Activated CD8-positive, alpha-beta T cell treated with anti-CD3 and anti-CD28 coated beads for 36 hours (primary cell): ENCODE data around the gene TTC23L. TPM values are rescaled to one million over a fixed set of nuclear protein-coding genes. Genes with fewer than 3 reads are reported as not detected.

Experiments used
- ATAC-seq: fragments of 200-7000 bp; cut with Tn5 transposase; one replicate; pipeline ENCODE4 v1.10.0; 2021; ENCODE audit warnings: mild to moderate bottlenecking, moderate library complexity
- CTCF ChIA-PET: fragments of 350-600 bp; sonication (Branson Sonifier 250); formaldehyde crosslinking; loops from one replicate; lab custom pipeline; 2021; ENCODE audit warnings: antibody characterized with exemption; lab: Charles Lee
- POLR2A ChIA-PET: fragments of 350-600 bp; sonication (Branson Sonifier 250); formaldehyde crosslinking; loops from one replicate; lab custom pipeline; 2021; ENCODE audit warnings: antibody characterized with exemption; lab: Charles Lee
- DNase-seq: peaks from one replicate; pipeline ENCODE4 v3.0.0-alpha.2; 2020
- H3K27ac Mint-ChIP-seq: one replicate; pipeline ENCODE4 v1.8.0; 2021; ENCODE audit warnings: mild to moderate bottlenecking, mixed read lengths
- H3K27me3 Mint-ChIP-seq: one replicate; pipeline ENCODE4 v1.8.0; 2021; ENCODE audit warnings: mixed read lengths
- H3K36me3 Mint-ChIP-seq: one replicate; pipeline ENCODE4 v1.8.0; 2021; ENCODE audit warnings: low read depth, mixed read lengths
- H3K4me1 Mint-ChIP-seq: one replicate; pipeline ENCODE4 v1.8.0; 2021; ENCODE audit warnings: low read depth, mixed read lengths
- H3K4me3 Mint-ChIP-seq: one replicate; pipeline ENCODE4 v1.8.0; 2021; ENCODE audit warnings: mild to moderate bottlenecking, moderate library complexity, mixed read lengths
- H3K9me3 Mint-ChIP-seq: one replicate; pipeline ENCODE4 v1.8.0; 2021; ENCODE audit warnings: mixed read lengths
- intact Hi-C: fragments of 100-400 bp; cut with micrococcal nuclease; formaldehyde crosslinking; loops from one replicate; pipeline ENCODE4 v1.10.0; 2022
- total RNA-seq, 2 experiments: library from RNA; stranded (reverse); gene quantifications; one replicate each; pipeline ENCODE4 v1.2.3, GENCODE V29; 2021
- TF ChIP-seq, protein P1 (sequence below): fragments of 200-600 bp; IDR thresholded peaks from one replicate; pipeline ENCODE4 v1.8.0; 2022; ENCODE audit warnings: antibody characterized with exemption, mild to moderate bottlenecking

Gene TTC23L
- total RNA-seq, 2 experiments from 2014 or later = 0.22 to 0.41 TPM

DNA sequence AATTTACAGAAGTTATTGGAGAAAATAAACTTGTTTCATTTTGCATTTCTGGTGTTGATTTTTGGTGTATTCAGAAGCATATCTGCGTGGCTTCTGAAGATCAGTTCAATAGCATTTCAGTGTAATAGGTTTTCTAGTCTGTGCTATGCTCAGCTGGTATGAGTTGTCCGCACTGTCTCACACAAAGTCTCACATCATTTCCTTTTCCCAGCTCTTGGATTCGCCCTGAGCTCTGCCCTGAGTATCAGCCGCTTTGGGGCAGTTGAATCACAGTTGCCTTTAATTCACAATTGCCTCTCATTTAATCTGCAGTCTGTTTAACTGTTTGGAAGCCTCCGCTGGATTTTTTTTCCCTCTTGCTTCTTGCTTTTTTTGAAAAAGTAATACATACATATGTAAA lies 6.4 kb upstream of the TTC23L start:
- no peaks in the 10 kb centered on the region for H3K4me1 Mint-ChIP-seq
- H3K27ac Mint-ChIP-seq = no peak overlapping the region
- H3K27me3 Mint-ChIP-seq = peaks cover 6% of the 10 kb centered on the region
- H3K4me3 Mint-ChIP-seq = no peak overlapping the region
- ChIA-PET POLR2A (interaction anchor here (0.5 kb wide), 1 partner anchor 33 kb away, joined by 4 read pairs; no protein-coding TSS in a partner anchor), CTCF (interaction anchor here (1.3 kb wide), 1 partner anchor 309 kb away, joined by 4 read pairs; no protein-coding TSS in a partner anchor)
- ATAC-seq (no peak), DNase-seq (no peak)
- H3K9me3 Mint-ChIP-seq = no peaks in the 10 kb centered on the region
- no peaks in the 10 kb centered on the region for H3K36me3 Mint-ChIP-seq
- TF ChIP-seq, protein P1, sequence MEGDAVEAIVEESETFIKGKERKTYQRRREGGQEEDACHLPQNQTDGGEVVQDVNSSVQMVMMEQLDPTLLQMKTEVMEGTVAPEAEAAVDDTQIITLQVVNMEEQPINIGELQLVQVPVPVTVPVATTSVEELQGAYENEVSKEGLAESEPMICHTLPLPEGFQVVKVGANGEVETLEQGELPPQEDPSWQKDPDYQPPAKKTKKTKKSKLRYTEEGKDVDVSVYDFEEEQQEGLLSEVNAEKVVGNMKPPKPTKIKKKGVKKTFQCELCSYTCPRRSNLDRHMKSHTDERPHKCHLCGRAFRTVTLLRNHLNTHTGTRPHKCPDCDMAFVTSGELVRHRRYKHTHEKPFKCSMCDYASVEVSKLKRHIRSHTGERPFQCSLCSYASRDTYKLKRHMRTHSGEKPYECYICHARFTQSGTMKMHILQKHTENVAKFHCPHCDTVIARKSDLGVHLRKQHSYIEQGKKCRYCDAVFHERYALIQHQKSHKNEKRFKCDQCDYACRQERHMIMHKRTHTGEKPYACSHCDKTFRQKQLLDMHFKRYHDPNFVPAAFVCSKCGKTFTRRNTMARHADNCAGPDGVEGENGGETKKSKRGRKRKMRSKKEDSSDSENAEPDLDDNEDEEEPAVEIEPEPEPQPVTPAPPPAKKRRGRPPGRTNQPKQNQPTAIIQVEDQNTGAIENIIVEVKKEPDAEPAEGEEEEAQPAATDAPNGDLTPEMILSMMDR = no peak
- intact Hi-C loops = no loop called here

DNA sequence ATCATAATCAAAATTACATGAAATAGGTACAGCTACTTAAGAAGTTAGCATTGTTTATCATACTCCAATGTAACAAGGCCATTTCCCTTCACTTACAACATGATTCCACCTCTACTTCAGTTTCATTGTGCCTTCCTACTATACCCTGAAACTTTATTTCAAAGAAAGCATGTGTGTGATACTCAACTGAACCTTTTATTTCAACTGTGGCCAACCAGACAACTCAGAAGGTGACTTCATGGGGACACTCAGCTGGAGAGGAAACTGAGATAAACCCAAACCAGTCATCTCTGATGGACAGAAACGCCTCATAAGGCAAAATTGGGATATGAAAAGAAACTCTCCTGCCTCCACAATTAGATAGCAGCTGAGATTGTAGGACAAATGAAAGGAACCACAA lies 5.9 kb upstream of the TTC23L start:
- Mint-ChIP-seq H3K27me3 (peaks cover 3% of the 10 kb centered on the region), H3K4me1 (no peaks in the 10 kb centered on the region), H3K4me3 (no peak overlapping the region), H3K9me3 (no peaks in the 10 kb centered on the region), H3K27ac (no peak overlapping the region), H3K36me3 (no peaks in the 10 kb centered on the region)
- intact Hi-C loops = no loop called here
- ChIA-PET POLR2A (no interaction called here), CTCF (no interaction called here)
- DNase-seq (no peak), ATAC-seq (no peak)
- TF ChIP-seq, protein P1 = no peak

DNA sequence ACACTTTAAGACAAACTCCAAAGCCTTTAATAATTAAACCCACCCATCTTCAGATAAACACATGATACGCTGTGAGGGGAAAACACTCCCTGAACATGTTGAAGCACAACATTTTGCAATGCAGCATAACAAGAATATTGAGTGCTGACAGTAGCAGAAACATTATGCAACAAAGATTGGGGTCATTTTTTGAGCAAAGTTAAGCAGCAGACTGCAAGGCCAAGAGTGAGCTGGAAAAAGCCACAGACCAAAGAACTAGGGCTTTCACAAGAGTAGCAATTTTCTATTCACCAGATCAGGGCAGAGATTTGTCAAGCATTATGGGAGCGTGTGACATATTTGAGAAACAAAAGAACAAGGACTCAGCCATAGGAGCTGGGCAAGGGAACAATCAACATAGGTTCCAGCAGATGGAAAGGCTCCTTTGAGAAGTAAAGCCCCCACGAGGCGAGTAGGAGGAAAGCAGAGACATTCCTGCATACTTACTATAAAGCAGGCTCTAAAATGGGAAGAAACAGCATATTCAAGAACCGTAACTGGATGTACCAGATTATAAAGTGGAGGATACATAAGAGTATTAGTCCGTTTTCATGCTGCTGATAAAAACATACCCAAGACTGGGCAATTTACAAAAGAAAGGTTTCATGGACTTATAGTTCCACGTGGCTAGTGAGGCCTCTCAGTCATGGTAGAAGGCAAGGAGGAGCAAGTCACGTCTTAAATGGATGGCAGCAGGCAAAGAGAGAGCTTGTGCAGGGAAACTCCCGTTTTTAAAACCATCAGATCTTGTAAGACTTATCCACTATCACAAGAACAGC lies 4.8 kb upstream of the TTC23L start:
- Mint-ChIP-seq H3K27ac (no peak overlapping the region), H3K36me3 (no peaks in the 10 kb centered on the region), H3K4me1 (peaks cover 7% of the 10 kb centered on the region), H3K4me3 (no peak overlapping the region), H3K27me3 (no peaks in the 10 kb centered on the region), H3K9me3 (no peaks in the 10 kb centered on the region)
- ChIA-PET CTCF (no interaction called here), POLR2A (no interaction called here)
- no peak for DNase-seq
- TF ChIP-seq, protein P1 = no peak
- intact Hi-C loops = no loop called here
- ATAC-seq = no peak

DNA sequence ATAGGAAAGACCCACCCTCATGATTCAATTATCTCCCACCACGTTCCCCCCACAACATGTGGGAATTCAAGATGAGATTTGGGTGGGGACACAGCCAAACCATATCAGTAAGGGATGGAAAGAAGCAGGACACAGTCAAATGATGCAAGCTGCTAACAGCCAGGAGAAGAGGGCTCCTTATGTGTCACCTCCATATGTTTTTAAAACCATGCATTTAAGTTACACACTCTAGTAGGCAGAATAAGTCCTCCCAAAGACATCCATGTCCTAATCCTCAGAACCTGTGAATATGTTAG lies 4.2 kb upstream of the TTC23L start:
- POLR2A ChIA-PET = no interaction called here
- TF ChIP-seq, protein P1 = no peak
- DNase-seq = no peak
- Mint-ChIP-seq H3K36me3 (no peaks in the 10 kb centered on the region), H3K27me3 (no peaks in the 10 kb centered on the region), H3K4me1 (peaks cover 11% of the 10 kb centered on the region), H3K4me3 (no peak overlapping the region), H3K9me3 (no peaks in the 10 kb centered on the region), H3K27ac (no peak overlapping the region)
- CTCF ChIA-PET = no interaction called here
- no peak for ATAC-seq
- intact Hi-C loops = no loop called here

DNA sequence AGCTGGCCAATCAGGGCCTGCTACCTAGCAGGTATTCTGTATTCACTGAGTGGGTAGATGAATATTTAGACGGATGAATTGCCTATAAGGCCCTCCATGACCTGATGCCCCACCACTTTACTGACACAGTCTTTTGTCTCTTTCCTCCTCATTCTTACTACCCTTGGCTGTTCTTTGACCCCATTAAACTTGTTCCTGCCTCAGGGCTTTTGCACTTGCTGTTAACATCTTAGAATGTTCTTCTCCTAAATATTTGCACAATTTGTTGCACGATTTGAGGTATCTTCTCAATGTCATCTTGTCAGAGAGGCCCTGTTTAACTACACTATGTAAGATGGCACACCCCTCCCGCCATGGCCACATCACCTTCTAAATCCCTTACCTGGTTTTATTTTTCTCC lies 3.3 kb upstream of the TTC23L start:
- CTCF ChIA-PET = interaction anchor here (0.7 kb wide), 1 partner anchor 25 kb away, joined by 3 read pairs; no protein-coding TSS in a partner anchor
- H3K4me3 Mint-ChIP-seq = no peak overlapping the region
- ATAC-seq = no peak
- peaks cover 11% of the 10 kb centered on the region for H3K4me1 Mint-ChIP-seq
- no peak overlapping the region for H3K27ac Mint-ChIP-seq
- H3K27me3 Mint-ChIP-seq = no peaks in the 10 kb centered on the region
- POLR2A ChIA-PET = no interaction called here
- no peaks in the 10 kb centered on the region for H3K9me3 Mint-ChIP-seq
- TF ChIP-seq, protein P1 = no peak
- no peaks in the 10 kb centered on the region for H3K36me3 Mint-ChIP-seq
- DNase-seq = no peak
- intact Hi-C loops = no loop called here
